Heart left ventricle (tissue), 11 donors: ENCODE data around the gene SSX4B. TPM values are rescaled to one million over a fixed set of nuclear protein-coding genes. Genes with fewer than 3 reads are reported as not detected.

Experiments
- polyA plus RNA-seq, 2 donors: library from polyadenylated mRNA; stranded (reverse); fragments of 200-250 nt; gene quantifications; one replicate each; pipeline ENCODE4 v1.2.3, GENCODE V29; 2013
- total RNA-seq, 9 donors: library from RNA; depleted of rRNA in 2 of 9; stranded (reverse); fragments of >200 nt in 2 of 9; fragmentation: NEBNext Ultra II Directional in 3 of 9; extraction: Animal tissue kit (Norgen Biotek cat#: 25700) in 3 of 9; gene quantifications; one replicate each; pipeline versions ENCODE4 v1.1.0 to v1.2.4, GENCODE V29; 2016 to 2023
- donor health status: ischemic (EF 13 %, LVEDD 7.1; RV severe dilation, severe dysfunction).
- donor health status: healthy with polysubstance abuse.
- donor health status: DM: no; HTN: yes; CAD: no.
- donor health status: DM: no; HTN: no; CAD: no.
- donor health status: ischemic (EF 25% LVEDD 5.7; RV mildly dilated, moderate dysfunction).
- donor health status: healthy.
- donor health status: DM: yes; HTN: yes; CAD: no.
- donor health status: PGD.
- donor health status: nonischemic (EF 23%, LVEDD 6.1; RV moderate dilation, normal function).

The SSX4B gene
- total and polyA plus RNA-seq, 11 donors = not detected

Other genes starting within 250 kb of the SSX4B start
- not detected for gene SSX5, start 215.2 kb downstream of the SSX4B start, total RNA-seq
- not detected for gene SSX5, start 215.2 kb downstream of the SSX4B start, polyA plus RNA-seq
- not detected for gene SSX1, start 156.6 kb downstream of the SSX4B start, total RNA-seq
- not detected for gene SSX1, start 156.6 kb downstream of the SSX4B start, polyA plus RNA-seq
- gene SSX3, start 55.3 kb downstream of the SSX4B start, total RNA-seq = not detected
- gene SSX3, start 55.3 kb downstream of the SSX4B start, polyA plus RNA-seq = not detected
- not detected for gene SSX4, start 28.4 kb downstream of the SSX4B start, total RNA-seq
- gene SSX4, start 28.4 kb downstream of the SSX4B start, polyA plus RNA-seq = not detected
- gene SLC38A5, start 58.3 kb upstream of the SSX4B start, total RNA-seq = 1 to 10 TPM in 8 of 9 donors, under 1 TPM in 1; 0.52 to 6.1 (median 1.7) TPM
- 10 to 100 TPM in 1 of 2 donors, 1 to 10 TPM in 1; 2.0 to 22.3 TPM for gene SLC38A5, start 58.3 kb upstream of the SSX4B start, polyA plus RNA-seq
- 10 to 100 TPM; 13.6 to 34.3 (median 18.1) TPM for gene FTSJ1, start 64.2 kb upstream of the SSX4B start, total RNA-seq
- 10 to 100 TPM; 15.2 to 62.4 TPM for gene FTSJ1, start 64.2 kb upstream of the SSX4B start, polyA plus RNA-seq
- gene PORCN, start 97.0 kb upstream of the SSX4B start, total RNA-seq = 10 to 100 TPM in 8 of 9 donors, 1 to 10 TPM in 1; 9.6 to 35.7 (median 17.3) TPM
- gene PORCN, start 97.0 kb upstream of the SSX4B start, polyA plus RNA-seq = 10 to 100 TPM; 10.5 to 37.3 TPM
- gene EBP, start 109.8 kb upstream of the SSX4B start, total RNA-seq = 10 to 100 TPM; 37.1 to 72.5 (median 55.3) TPM
- 100 to 1,000 TPM in 1 of 2 donors, 10 to 100 TPM in 1; 93.8 to 118 TPM for gene EBP, start 109.8 kb upstream of the SSX4B start, polyA plus RNA-seq
- 10 to 100 TPM; 13.4 to 21.6 (median 16.8) TPM for gene TBC1D25, start 127.8 kb upstream of the SSX4B start, total RNA-seq
- 10 to 100 TPM in 1 of 2 donors, 1 to 10 TPM in 1; 5.2 to 23.7 TPM for gene TBC1D25, start 127.8 kb upstream of the SSX4B start, polyA plus RNA-seq
- gene RBM3, start 162.5 kb upstream of the SSX4B start, total RNA-seq = 100 to 1,000 TPM in 5 of 9 donors, 10 to 100 TPM in 4; 34.5 to 172 (median 111) TPM
- 100 to 1,000 TPM in 1 of 2 donors, 10 to 100 TPM in 1; 56.5 to 187 TPM for gene RBM3, start 162.5 kb upstream of the SSX4B start, polyA plus RNA-seq
- 100 to 1,000 TPM; 123 to 235 (median 150) TPM for gene WDR13, start 185.5 kb upstream of the SSX4B start, total RNA-seq
- gene WDR13, start 185.5 kb upstream of the SSX4B start, polyA plus RNA-seq = 100 to 1,000 TPM; 209 to 281 TPM